Body of pancreas (tissue), 4 donors: ENCODE measurements around the gene KIRREL3. TPM values are rescaled to one million over a fixed set of nuclear protein-coding genes. Genes with fewer than 3 reads are reported as not detected.

ENCODE experiments used
- ATAC-seq: fragments of 150-250 bp; one replicate; pipeline ENCODE4 v1.9.1; 2016
- DNase-seq, 4 donors: peaks; one replicate each; pipeline ENCODE4 v3.0.0-alpha.2; 2019
- H3K27ac ChIP-seq, 4 donors: fragments of 200-600 bp; sonication (generic); 1 replicate in 3 of 4; 2 replicates in 1 of 4; pipeline versions ENCODE4 v1.5.1 to v1.6.1; 2016 to 2019; ENCODE audit warnings: mild to moderate bottlenecking in 1 of 4, mixed read lengths in 1 of 4, moderate library complexity in 1 of 4
- H3K27me3 ChIP-seq, 2 donors: fragments of 200-600 bp; sonication (generic); one replicate each; pipeline ENCODE4 v1.6.0; 2016; ENCODE audit warnings: mild to moderate bottlenecking in 1 of 2
- H3K36me3 ChIP-seq, 2 donors: fragments of 200-600 bp; sonication (generic); replicated peaks in 1 of 2; 2 replicates each; pipeline ENCODE4 v1.5.1; 2016; ENCODE audit warnings: low read depth in 2 of 2; ENCODE audit not compliant: insufficient read depth in 1 of 2
- H3K4me1 ChIP-seq: fragments of 200-600 bp; sonication (generic); one replicate; pipeline ENCODE4 v1.6.0; 2016
- H3K4me3 ChIP-seq, 2 donors: fragments of 200-600 bp; sonication (generic); 1 replicate in 1 of 2; 2 replicates in 1 of 2; pipeline ENCODE4 v1.5.1; 2016 to 2019
- H3K9me3 ChIP-seq, 3 donors: fragments of 200-600 bp; sonication (generic); 1 replicate in 2 of 3; 2 replicates in 1 of 3; pipeline ENCODE4 v1.5.1; 2016
- CTCF ChIP-seq, 7 experiments: fragments of 450-650 bp in 4 of 7; fragments of 200-600 bp in 3 of 7; sonication (generic) in 3 of 7; IDR thresholded peaks; one replicate each; pipeline ENCODE4 v1.5.1; 2016 to 2019; ENCODE audit warnings: antibody characterized with exemption in 7 of 7
- POLR2A ChIP-seq, 3 donors: fragments of 450-650 bp; IDR thresholded peaks; one replicate each; pipeline ENCODE4 v1.6.1; 2016; ENCODE audit warnings: antibody characterized with exemption in 3 of 3, mild to moderate bottlenecking in 2 of 3
- WGBS, 2 donors: methylation state at CpG; one replicate each; pipeline ENCODE4 v1.1.5; 2017; 5-methylcytosine and 5-hydroxymethylcytosine counted together
- intact Hi-C: fragments of 100-400 bp; cut with DNase I; formaldehyde crosslinking; loops from one replicate; pipeline ENCODE4 v1.15.1; 2023
- total RNA-seq, 2 donors: library from RNA; depleted of rRNA; stranded (reverse); fragments of >200 nt; gene quantifications; one replicate each; pipeline ENCODE4 v1.1.0, GENCODE V29; 2016

Gene KIRREL3
- total RNA-seq, 2 donors from 2014 or later: 0.26 TPM; not detected in 1

- TF ChIP-seq POLR2A (IDR thresholded peaks at IDR 0.05) (no peak), CTCF (IDR thresholded peaks at IDR 0.05) (no peak)
- intact Hi-C loops: no loop called here
- Histone ChIP-seq H3K4me1 (no peaks in the 10 kb centered on the region), H3K9me3 (no peaks in the 10 kb centered on the region), H3K36me3 (no peaks in the 10 kb centered on the region), H3K4me3 (no peak overlapping the region), H3K27me3 (no peaks in the 10 kb centered on the region), H3K27ac (no peak overlapping the region)
- ATAC-seq: no peak
- no peak for DNase-seq
- 37 to 50% methylated on average over 1 of the region's 1 CpG for WGBS, 2 donors
Measured at GRCh38 chr11:126886636-126887035, 113.9 kb downstream of the KIRREL3 start.

GRCh38 chr11:126886085-126886484, 114.5 kb downstream of the KIRREL3 start:
- Histone ChIP-seq H3K4me3 (no peak overlapping the region), H3K27me3 (no peaks in the 10 kb centered on the region), H3K36me3 (no peaks in the 10 kb centered on the region), H3K9me3 (no peaks in the 10 kb centered on the region), H3K4me1 (no peaks in the 10 kb centered on the region), H3K27ac (no peak overlapping the region)
- DNase-seq: no peak
- ATAC-seq: no peak
- intact Hi-C loops: no loop called here
- TF ChIP-seq CTCF (IDR thresholded peaks at IDR 0.05): no peak
- TF ChIP-seq POLR2A (IDR thresholded peaks at IDR 0.05): no peak
- WGBS, 2 donors: 56 to 58% methylated on average over 3 of the region's 3 CpGs

DNA sequence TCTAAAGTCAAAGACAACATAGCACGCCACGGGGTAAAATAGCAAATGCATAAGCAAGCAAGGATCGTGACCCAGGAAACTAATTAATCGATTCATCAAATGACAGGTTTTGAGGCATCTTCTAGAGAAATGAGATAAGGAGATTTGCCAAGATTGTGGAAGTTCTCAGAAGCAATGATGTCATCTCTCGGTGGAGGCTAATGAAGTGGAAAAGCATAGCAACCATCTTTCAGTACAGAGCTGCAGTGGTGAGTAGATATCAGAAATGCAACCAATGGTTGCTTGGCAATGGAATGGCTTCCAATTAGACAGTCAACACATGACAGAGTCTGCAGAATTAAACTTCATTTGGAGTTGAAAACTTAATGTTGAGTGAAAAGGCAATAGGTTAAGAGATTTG, 116.0 kb downstream of the KIRREL3 start:
- ATAC-seq (no peak), DNase-seq (no peak)
- H3K4me1 ChIP-seq: no peaks in the 10 kb centered on the region
- H3K36me3 ChIP-seq: no peaks in the 10 kb centered on the region
- intact Hi-C loops: no loop called here
- H3K4me3 ChIP-seq: no peak overlapping the region
- H3K9me3 ChIP-seq: no peaks in the 10 kb centered on the region
- H3K27ac ChIP-seq: no peak overlapping the region
- no peaks in the 10 kb centered on the region for H3K27me3 ChIP-seq
- 53 to 55% methylated on average over 5 of the region's 5 CpGs for WGBS, 2 donors
- TF ChIP-seq POLR2A (IDR thresholded peaks at IDR 0.05) (no peak), CTCF (IDR thresholded peaks at IDR 0.05) (no peak)

DNA sequence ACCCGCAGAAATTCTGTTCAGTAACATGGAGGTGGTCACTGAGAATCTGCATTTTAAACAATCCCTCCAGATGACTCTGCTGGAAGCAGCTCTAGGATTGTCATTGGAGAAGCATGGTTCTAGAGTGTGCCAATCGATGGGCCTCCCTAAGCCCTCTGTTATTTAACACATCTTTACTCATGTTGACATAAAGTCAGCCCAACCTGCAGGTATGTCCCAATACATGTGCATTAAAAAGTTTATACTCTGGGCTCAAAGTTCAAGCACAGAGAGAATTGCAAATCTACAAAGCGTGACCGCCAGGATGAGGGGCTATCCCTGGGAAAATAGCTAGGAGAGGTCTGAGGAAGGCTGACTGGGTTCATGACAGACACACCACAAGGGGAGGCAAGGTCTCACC, 116.4 kb downstream of the KIRREL3 start:
- Histone ChIP-seq H3K9me3 (no peaks in the 10 kb centered on the region), H3K4me3 (no peak overlapping the region), H3K4me1 (no peaks in the 10 kb centered on the region), H3K27me3 (no peaks in the 10 kb centered on the region), H3K27ac (no peak overlapping the region), H3K36me3 (no peaks in the 10 kb centered on the region)
- 49 to 73% methylated on average over 4 of the region's 4 CpGs for WGBS, 2 donors
- ATAC-seq (no peak), DNase-seq (no peak)
- TF ChIP-seq CTCF (IDR thresholded peaks at IDR 0.05) (no peak), POLR2A (IDR thresholded peaks at IDR 0.05) (no peak)
- intact Hi-C loops: no loop called here

- no peak for DNase-seq
- intact Hi-C loops: no loop called here
- H3K9me3 ChIP-seq: no peaks in the 10 kb centered on the region
- H3K27me3 ChIP-seq: no peaks in the 10 kb centered on the region
- ATAC-seq: no peak
- 36 to 44% methylated on average over 5 of the region's 5 CpGs for WGBS, 2 donors
- H3K4me3 ChIP-seq: no peak overlapping the region
- TF ChIP-seq CTCF (IDR thresholded peaks at IDR 0.05) (no peak), POLR2A (IDR thresholded peaks at IDR 0.05) (no peak)
- no peaks in the 10 kb centered on the region for H3K36me3 ChIP-seq
- H3K27ac ChIP-seq: no peak overlapping the region
- H3K4me1 ChIP-seq: no peaks in the 10 kb centered on the region
Measured at GRCh38 chr11:126880872-126881271, 119.7 kb downstream of the KIRREL3 start.
